Peyer's patch (tissue), 4 donors: ENCODE measurements around the gene DIPK1B. TPM values are rescaled to one million over a fixed set of nuclear protein-coding genes. Genes with fewer than 3 reads are reported as not detected.
"Not testable (repeated sequence)": the region's sequence is repeated elsewhere in the genome, so short reads cannot be mapped to it uniquely, and the experiment has no call there.

ENCODE experiments used
- DNase-seq, 3 donors: peaks; one replicate each; pipeline ENCODE4 v3.0.0-alpha.2; 2017 to 2019
- H3K27ac ChIP-seq, 4 donors: fragments of 200-600 bp; sonication (generic); one replicate each; pipeline ENCODE4 v1.5.1; 2016 to 2019
- H3K27me3 ChIP-seq, 2 donors: fragments of 200-600 bp; sonication (generic); one replicate each; pipeline ENCODE4 v1.5.1; 2019
- H3K36me3 ChIP-seq, 3 donors: fragments of 200-600 bp; sonication (generic); one replicate each; pipeline ENCODE4 v1.5.1; 2016 to 2019
- H3K4me1 ChIP-seq, 4 donors: fragments of 200-600 bp; sonication (generic); one replicate each; pipeline ENCODE4 v1.5.1; 2016 to 2019
- H3K4me3 ChIP-seq, 4 donors: fragments of 200-600 bp; sonication (generic); 1 replicate in 3 of 4; 2 replicates in 1 of 4; pipeline ENCODE4 v1.5.1; 2016 to 2019; ENCODE audit warnings: mild to moderate bottlenecking in 1 of 4
- H3K9me3 ChIP-seq, 4 donors: fragments of 200-600 bp; sonication (generic); one replicate each; pipeline ENCODE4 v1.5.1; 2016 to 2019; ENCODE audit warnings: mild to moderate bottlenecking in 1 of 4
- CTCF ChIP-seq, 6 experiments: fragments of 450-650 bp in 4 of 6; fragments of 200-600 bp in 2 of 6; sonication (generic) in 1 of 6; IDR thresholded peaks; one replicate each; pipeline ENCODE4 v1.5.1; 2017 to 2019; ENCODE audit warnings: antibody characterized with exemption in 6 of 6, mild to moderate bottlenecking in 3 of 6, moderate library complexity in 1 of 6
- POLR2A ChIP-seq, 2 donors: fragments of 450-650 bp; IDR thresholded peaks; one replicate each; pipeline ENCODE4 v1.5.1; 2017; ENCODE audit warnings: antibody characterized with exemption in 2 of 2, mild to moderate bottlenecking in 2 of 2, moderate library complexity in 2 of 2
- total RNA-seq, 4 donors: library from RNA; depleted of rRNA; stranded (reverse); fragments of >200 nt; gene quantifications; one replicate each; pipeline ENCODE4 v1.1.0, GENCODE V29; 2016

The DIPK1B gene
- total RNA-seq, 4 donors from 2014 or later = 0.70 to 5.8 (median 2.6) TPM

GRCh38 chr9:136759436-136760325 is 47.3 kb downstream of the DIPK1B start:
- no peak overlapping the region for H3K4me3 ChIP-seq
- TF ChIP-seq CTCF (IDR thresholded peaks at IDR 0.05) (no peak), POLR2A (IDR thresholded peaks at IDR 0.05) (no peak)
- H3K9me3 ChIP-seq = peaks cover 0 to 4% (median 0%) of the 10 kb centered on the region in 4 donors
- H3K36me3 ChIP-seq = no peaks in the 10 kb centered on the region
- no peaks in the 10 kb centered on the region for H3K27me3 ChIP-seq
- peaks cover 0 to 19% (median 0%) of the 10 kb centered on the region in 4 donors for H3K4me1 ChIP-seq
- no peak for DNase-seq
- H3K27ac ChIP-seq = no peak overlapping the region

- H3K27me3 ChIP-seq = no peaks in the 10 kb centered on the region
Measured at GRCh38 chr9:136760424-136760823, 48.1 kb downstream of the DIPK1B start.

GRCh38 chr9:136760834-136761544 is 48.6 kb downstream of the DIPK1B start:
- H3K4me3 ChIP-seq, H3K27ac ChIP-seq, H3K9me3 ChIP-seq, H3K27me3 ChIP-seq, H3K36me3 ChIP-seq: not testable (repeated sequence)
- peak in 4 of 6 experiments; percentile 43 to 46 (median 45) for TF ChIP-seq CTCF (IDR thresholded peaks at IDR 0.05)
- peak; percentile 49 to 74 (median 61) for DNase-seq
- peaks cover 0 to 18% (median 0%) of the 10 kb centered on the region in 4 donors for H3K4me1 ChIP-seq

More at GRCh38 chr9:136760424-136760823, 48.1 kb downstream of the DIPK1B start:
- peaks cover 0 to 17% (median 0%) of the 10 kb centered on the region in 4 donors for H3K4me1 ChIP-seq
- H3K36me3 ChIP-seq = no peaks in the 10 kb centered on the region
- TF ChIP-seq POLR2A (IDR thresholded peaks at IDR 0.05) (no peak), CTCF (IDR thresholded peaks at IDR 0.05) (no peak)
- no peak for DNase-seq
- H3K27ac ChIP-seq = no peak overlapping the region
- H3K9me3 ChIP-seq = peaks cover 0 to 3% (median 0%) of the 10 kb centered on the region in 4 donors
- H3K4me3 ChIP-seq = no peak overlapping the region

- Histone ChIP-seq H3K27ac (no peak overlapping the region), H3K27me3 (no peaks in the 10 kb centered on the region), H3K4me3 (no peak overlapping the region), H3K4me1 (peaks cover 0 to 18% (median 0%) of the 10 kb centered on the region in 4 donors), H3K36me3 (no peaks in the 10 kb centered on the region), H3K9me3 (no peaks in the 10 kb centered on the region)
- TF ChIP-seq POLR2A (IDR thresholded peaks at IDR 0.05) (no peak), CTCF (IDR thresholded peaks at IDR 0.05) (no peak)
- no peak for DNase-seq
Measured at GRCh38 chr9:136761545-136761981, 49.2 kb downstream of the DIPK1B start.

- no peaks in the 10 kb centered on the region for H3K27me3 ChIP-seq
- peaks cover 0 to 18% (median 0%) of the 10 kb centered on the region in 4 donors for H3K4me1 ChIP-seq
- TF ChIP-seq CTCF (IDR thresholded peaks at IDR 0.05) (no peak), POLR2A (IDR thresholded peaks at IDR 0.05) (no peak)
- no peak for DNase-seq
- H3K36me3 ChIP-seq = no peaks in the 10 kb centered on the region
- H3K9me3 ChIP-seq = no peaks in the 10 kb centered on the region
- no peak overlapping the region for H3K27ac ChIP-seq
- no peak overlapping the region for H3K4me3 ChIP-seq
Measured at GRCh38 chr9:136762221-136762691, 49.9 kb downstream of the DIPK1B start.
